D721Med (cell line): Measurements from ENCODE around the gene LCN9.

Experiments used
- DNase-seq: peaks from one replicate; pipeline ENCODE4 v3.0.0; 2011; ENCODE audit warnings: low spot score; ENCODE audit not compliant: insufficient read length
- FAIRE-seq: peaks from 2 replicates; lab custom pipeline; 2011; peaks lifted over from hg19 to GRCh38; lab: Jason Lieb, UNC
- TF ChIP-seq, protein P1 (sequence below): IDR thresholded peaks from 2 replicates; pipeline ENCODE4 v1.5.1; 2012; ENCODE audit warnings: mild to moderate bottlenecking, control low read depth; ENCODE audit not compliant: insufficient read depth; ENCODE audit errors: missing control alignments

Gene LCN9, protein sequence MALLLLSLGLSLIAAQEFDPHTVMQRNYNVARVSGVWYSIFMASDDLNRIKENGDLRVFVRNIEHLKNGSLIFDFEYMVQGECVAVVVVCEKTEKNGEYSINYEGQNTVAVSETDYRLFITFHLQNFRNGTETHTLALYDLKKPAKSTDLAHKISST

DNA sequence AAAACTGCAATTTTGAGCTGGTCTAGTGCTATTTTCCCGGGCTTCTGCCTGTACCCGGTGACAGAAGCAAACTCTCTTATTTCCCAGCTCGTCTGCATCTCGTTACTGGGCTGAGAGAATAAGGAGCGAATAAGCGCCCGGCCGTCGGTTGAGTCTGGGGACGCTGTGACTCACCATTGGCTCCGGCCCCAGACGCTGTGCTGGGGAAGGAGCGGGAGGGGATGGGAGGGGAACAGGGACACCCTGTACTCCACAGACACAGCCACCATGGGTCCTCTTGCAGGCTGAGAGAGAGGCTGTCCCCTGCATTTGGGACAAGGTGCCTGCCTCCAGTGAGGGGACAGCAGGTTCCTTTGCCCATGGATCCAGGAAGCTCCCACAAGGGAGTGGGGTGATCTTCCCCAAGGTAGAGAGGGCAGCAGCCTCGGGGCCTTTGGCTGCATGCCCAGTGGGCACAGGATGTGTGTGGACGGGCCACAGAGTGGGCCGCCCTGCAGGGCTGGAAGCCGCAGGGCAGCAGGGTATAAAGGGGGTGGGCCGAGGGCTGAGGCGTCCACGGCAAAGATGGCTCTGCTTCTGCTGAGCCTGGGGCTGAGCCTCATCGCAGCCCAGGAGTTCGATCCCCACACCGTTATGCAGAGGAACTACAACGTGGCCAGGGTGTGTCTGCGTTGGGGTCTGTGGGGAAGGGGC lies at the start of gene LCN9:
Gene LCN9 (plus strand): TSS at position 552 of the 693 bp plus-strand sequence. CDS start 13 bp downstream, at position 565.
- TF ChIP-seq, protein P1, sequence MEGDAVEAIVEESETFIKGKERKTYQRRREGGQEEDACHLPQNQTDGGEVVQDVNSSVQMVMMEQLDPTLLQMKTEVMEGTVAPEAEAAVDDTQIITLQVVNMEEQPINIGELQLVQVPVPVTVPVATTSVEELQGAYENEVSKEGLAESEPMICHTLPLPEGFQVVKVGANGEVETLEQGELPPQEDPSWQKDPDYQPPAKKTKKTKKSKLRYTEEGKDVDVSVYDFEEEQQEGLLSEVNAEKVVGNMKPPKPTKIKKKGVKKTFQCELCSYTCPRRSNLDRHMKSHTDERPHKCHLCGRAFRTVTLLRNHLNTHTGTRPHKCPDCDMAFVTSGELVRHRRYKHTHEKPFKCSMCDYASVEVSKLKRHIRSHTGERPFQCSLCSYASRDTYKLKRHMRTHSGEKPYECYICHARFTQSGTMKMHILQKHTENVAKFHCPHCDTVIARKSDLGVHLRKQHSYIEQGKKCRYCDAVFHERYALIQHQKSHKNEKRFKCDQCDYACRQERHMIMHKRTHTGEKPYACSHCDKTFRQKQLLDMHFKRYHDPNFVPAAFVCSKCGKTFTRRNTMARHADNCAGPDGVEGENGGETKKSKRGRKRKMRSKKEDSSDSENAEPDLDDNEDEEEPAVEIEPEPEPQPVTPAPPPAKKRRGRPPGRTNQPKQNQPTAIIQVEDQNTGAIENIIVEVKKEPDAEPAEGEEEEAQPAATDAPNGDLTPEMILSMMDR, result no peak
- DNase-seq (no peak), FAIRE-seq (no peak)

GRCh38 chr9:135613946-135614805 lies 48.9 kb upstream of the LCN9 start:
- FAIRE-seq, result no peak
- DNase-seq, result no peak
- TF ChIP-seq, protein P1, result no peak

DNA sequence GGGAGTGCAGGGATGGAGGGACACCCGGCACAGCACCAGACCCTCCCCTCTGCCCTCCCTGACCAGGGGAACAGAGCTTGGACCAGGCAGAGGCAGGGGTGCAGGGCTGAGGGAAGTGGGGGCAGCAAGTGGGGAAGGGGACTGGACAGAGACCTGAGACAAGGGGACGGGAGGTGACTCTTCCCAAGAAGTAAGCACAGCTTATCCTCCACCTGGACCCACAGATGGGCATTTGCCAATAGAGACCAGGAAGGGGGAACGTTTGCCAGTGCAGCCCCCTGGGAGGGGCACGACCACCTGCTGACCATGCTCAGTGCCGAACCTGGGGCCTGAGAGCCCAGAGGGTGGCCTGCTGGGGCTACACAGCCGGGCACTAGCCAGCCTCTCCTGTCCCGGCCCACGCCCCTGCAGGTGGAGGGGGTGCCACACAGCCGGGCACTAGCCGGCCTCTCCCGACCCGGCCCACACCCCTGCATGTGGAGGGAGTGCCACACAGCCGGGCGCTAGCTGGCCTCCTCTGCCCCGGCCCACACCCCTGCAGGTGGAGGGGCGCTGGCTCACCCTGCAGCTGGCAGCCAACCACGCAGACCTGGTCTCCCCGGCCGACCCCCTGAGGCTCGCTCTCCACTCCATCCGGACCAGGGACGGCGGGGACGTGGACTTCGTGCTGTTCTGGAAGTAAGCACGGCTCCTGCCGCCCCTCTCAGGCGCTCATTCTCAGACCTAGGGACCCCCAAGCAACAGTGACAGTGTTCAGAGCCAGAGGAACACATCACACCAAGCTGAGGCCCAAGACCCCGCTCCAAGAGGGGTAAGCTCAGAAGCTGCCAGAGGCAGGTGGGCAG lies 48.1 kb upstream of the LCN9 start:
- DNase-seq (no peak), FAIRE-seq (no peak)

GRCh38 chr9:135615666-135616618 lies 47.2 kb upstream of the LCN9 start:
- TF ChIP-seq, protein P1, result no peak
- DNase-seq (no peak), FAIRE-seq (no peak)

More for the DNA sequence above, 48.1 kb upstream of the LCN9 start:
- TF ChIP-seq, protein P1, result no peak

DNA sequence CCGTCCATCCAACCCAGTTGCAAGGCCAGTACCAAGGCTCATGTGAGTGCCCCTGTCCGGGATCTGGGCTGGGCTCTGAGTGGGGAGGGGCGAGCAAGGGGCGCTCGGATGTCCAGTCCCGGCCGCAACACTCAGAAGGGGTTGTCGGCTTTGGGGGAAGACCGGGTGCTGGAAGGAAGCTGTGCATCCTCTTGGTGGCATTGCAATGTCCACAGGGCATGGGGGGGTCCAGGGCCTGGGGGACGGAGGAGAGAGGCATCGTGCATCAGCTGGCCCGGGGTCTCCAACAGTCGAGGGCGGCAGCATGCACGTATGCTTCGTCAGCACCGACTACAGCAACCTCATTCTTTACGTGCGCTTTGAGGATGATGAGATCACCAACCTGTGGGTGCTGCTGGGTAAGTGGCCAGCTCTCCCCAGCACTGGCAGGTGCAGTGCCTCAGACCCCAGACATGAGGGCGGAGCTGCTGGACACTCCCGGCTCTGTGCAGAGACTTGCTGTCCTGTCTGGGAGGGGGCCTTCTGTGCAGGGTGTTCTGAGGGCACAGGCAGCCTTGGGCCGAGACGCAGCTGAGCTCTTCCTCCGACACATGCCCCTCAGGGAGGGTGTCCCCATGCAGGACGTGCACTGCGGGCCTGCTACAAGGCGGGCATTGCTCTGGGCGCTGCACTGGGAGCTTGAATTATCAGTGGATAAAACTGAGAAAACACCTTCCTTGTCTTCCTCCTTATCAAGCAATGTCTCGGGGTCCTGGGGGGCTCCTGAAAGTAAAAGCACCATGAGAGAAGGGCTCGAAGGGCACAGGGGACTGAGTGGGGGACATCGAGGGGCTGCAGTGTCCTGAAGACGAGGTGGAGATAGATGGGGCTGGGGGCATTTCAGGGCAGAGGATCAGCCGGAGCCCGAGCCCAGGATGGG lies 46.2 kb upstream of the LCN9 start:
- DNase-seq (no peak), FAIRE-seq (no peak)
- TF ChIP-seq, protein P1, result no peak
